MCF 10A (cell line): ENCODE results near the gene YIPF5. TPM values are rescaled to one million over a fixed set of nuclear protein-coding genes. Genes with fewer than 3 reads are reported as not detected.

ENCODE experiments used
- BruUV-seq: library from RNA; stranded (reverse); fragments of 400-500 nt; replicated peaks from 2 replicates; lab custom pipeline; 2021; lab: Mats Ljungman, UMichigan
- CTCF ChIA-PET: fragments of 300-600 bp; sonication (Branson Sonifier 250); formaldehyde crosslinking; extraction: SDS; loops from one replicate; lab custom pipeline; 2021; ENCODE audit warnings: antibody characterized with exemption, inconsistent platforms; lab: Yijun Ruan, JAX
- POLR2A ChIA-PET: fragments of 300-600, 350-650 bp; sonication (Branson Sonifier 250); formaldehyde crosslinking; extraction: SDS; loops from one replicate; lab custom pipeline; 2020; ENCODE audit warnings: antibody characterized with exemption, inconsistent platforms; lab: Yijun Ruan, JAX
- DNase-seq: peaks from one replicate; pipeline ENCODE4 v3.0.0-alpha.2; 2018; ENCODE audit not compliant: unreplicated experiment
- H3K27ac Mint-ChIP-seq: one replicate; pipeline ENCODE4 v1.8.0; 2022; ENCODE audit warnings: mild to moderate bottlenecking, low read depth, mixed read lengths; ENCODE audit not compliant: unreplicated experiment
- H3K27me3 Mint-ChIP-seq: one replicate; pipeline ENCODE4 v1.8.0; 2022; ENCODE audit warnings: mixed read lengths; ENCODE audit not compliant: insufficient read depth, unreplicated experiment
- H3K36me3 Mint-ChIP-seq: one replicate; pipeline ENCODE4 v1.8.0; 2022; ENCODE audit warnings: mild to moderate bottlenecking, moderate library complexity, mixed read lengths; ENCODE audit not compliant: insufficient read depth, unreplicated experiment
- H3K4me1 Mint-ChIP-seq: one replicate; pipeline ENCODE4 v1.8.0; 2022; ENCODE audit warnings: mixed read lengths; ENCODE audit not compliant: insufficient read depth, unreplicated experiment
- H3K4me3 Mint-ChIP-seq: one replicate; pipeline ENCODE4 v1.8.0; 2022; ENCODE audit warnings: mild to moderate bottlenecking, moderate library complexity, mixed read lengths; ENCODE audit not compliant: unreplicated experiment
- H3K9me3 Mint-ChIP-seq: one replicate; pipeline ENCODE4 v1.8.0; 2022; ENCODE audit warnings: mixed read lengths; ENCODE audit not compliant: unreplicated experiment
- CTCF ChIP-seq: fragments of 200-600 bp; IDR thresholded peaks from one replicate; pipeline ENCODE4 v1.8.0; 2022; ENCODE audit warnings: antibody characterized with exemption, mild to moderate bottlenecking; ENCODE audit not compliant: unreplicated experiment
- intact Hi-C: fragments of 100-400 bp; cut with micrococcal nuclease; formaldehyde crosslinking; loops from 2 replicates; pipeline ENCODE4 v1.14.1; 2022
- total RNA-seq: library from RNA; stranded (reverse); gene quantifications from 2 replicates; pipeline ENCODE4 v1.2.3, GENCODE V29; 2022

The YIPF5 gene
- total RNA-seq, 1 experiment from 2014 or later, result 88.7 TPM

GRCh38 chr5:144203750-144204596, 33.5 kb upstream of the YIPF5 start:
- intact Hi-C loops, result loop anchor here (1.0 to 5.0 kb wide), 11 partner anchors 186 to 1843 kb away; no protein-coding TSS in a partner anchor
- peak; percentile 92 for TF ChIP-seq CTCF
- CTCF ChIA-PET, result interaction anchor here (0.6 to 7.1 kb wide), 81 partner anchors 8 to 1927 kb away, joined by 3 to 92 read pairs (median 4); no protein-coding TSS in a partner anchor
- DNase-seq, result peak; percentile 83
- POLR2A ChIA-PET, result interaction anchor here (0.7 to 0.8 kb wide), 2 partner anchors 1136 to 1622 kb away, joined by 3 read pairs; no protein-coding TSS in a partner anchor
- Mint-ChIP-seq H3K4me1 (peaks cover 15% of the 10 kb centered on the region), H3K4me3 (peak overlapping the region; percentile 22), H3K27me3 (peaks cover 46% of the 10 kb centered on the region), H3K27ac (no peak overlapping the region), H3K36me3 (no peaks in the 10 kb centered on the region), H3K9me3 (no peaks in the 10 kb centered on the region)
- BruUV-seq, result no TSS peak

DNA sequence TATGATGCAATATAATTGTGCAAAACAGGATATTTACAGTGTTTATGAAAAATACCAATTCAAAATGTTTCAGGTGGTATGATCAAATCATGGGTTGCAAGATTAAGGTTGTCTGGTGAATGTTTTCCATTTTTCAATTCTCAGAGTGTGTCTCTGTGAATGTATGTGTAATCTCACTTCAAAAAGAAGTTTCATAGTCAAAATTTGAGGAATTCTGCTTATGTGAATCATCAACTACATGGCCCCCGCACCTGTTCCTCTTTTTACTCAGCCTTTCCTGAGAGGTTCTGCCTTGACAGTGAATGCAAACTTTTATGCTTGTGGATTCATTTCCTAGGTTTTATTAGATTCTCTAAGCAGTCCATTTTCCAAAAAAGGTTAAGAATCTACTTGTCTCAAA, 32.3 kb upstream of the YIPF5 start:
- CTCF ChIA-PET, result interaction anchor here (0.9 to 7.1 kb wide), 17 partner anchors 9 to 1928 kb away, joined by 3 to 92 read pairs (median 6); no protein-coding TSS in a partner anchor

GRCh38 chr5:144202072-144202471, 31.6 kb upstream of the YIPF5 start:
- H3K9me3 Mint-ChIP-seq, result no peaks in the 10 kb centered on the region
- no peak for DNase-seq
- no peaks in the 10 kb centered on the region for H3K36me3 Mint-ChIP-seq
- BruUV-seq, result no TSS peak
- ChIA-PET CTCF (interaction anchor here (0.5 to 1.5 kb wide), 6 partner anchors 186 to 1815 kb away, joined by 3 to 7 read pairs (median 3); no protein-coding TSS in a partner anchor), POLR2A (interaction anchor here (0.7 kb wide), 1 partner anchor 966 kb away, joined by 3 read pairs; no protein-coding TSS in a partner anchor)
- H3K4me3 Mint-ChIP-seq, result no peak overlapping the region
- no peak for TF ChIP-seq CTCF
- H3K27me3 Mint-ChIP-seq, result peaks cover 30% of the 10 kb centered on the region
- H3K27ac Mint-ChIP-seq, result no peak overlapping the region
- peaks cover 21% of the 10 kb centered on the region for H3K4me1 Mint-ChIP-seq
- intact Hi-C loops, result loop anchor here (2.0 to 5.0 kb wide), 6 partner anchors 265 to 1845 kb away; no protein-coding TSS in a partner anchor

More for the DNA sequence above, 32.3 kb upstream of the YIPF5 start:
- Mint-ChIP-seq H3K4me1 (peaks cover 21% of the 10 kb centered on the region), H3K36me3 (no peaks in the 10 kb centered on the region), H3K9me3 (no peaks in the 10 kb centered on the region), H3K27ac (no peak overlapping the region), H3K27me3 (peaks cover 37% of the 10 kb centered on the region), H3K4me3 (no peak overlapping the region)
- no peak for TF ChIP-seq CTCF
- POLR2A ChIA-PET, result no interaction called here
- intact Hi-C loops, result loop anchor here (1.0 to 5.0 kb wide), 9 partner anchors 188 to 1845 kb away; no protein-coding TSS in a partner anchor
- no TSS peak for BruUV-seq
- DNase-seq, result no peak

GRCh38 chr5:144201588-144201987, 31.1 kb upstream of the YIPF5 start:
- Mint-ChIP-seq H3K36me3 (no peaks in the 10 kb centered on the region), H3K27ac (no peak overlapping the region), H3K4me3 (no peak overlapping the region), H3K9me3 (no peaks in the 10 kb centered on the region), H3K27me3 (peaks cover 25% of the 10 kb centered on the region), H3K4me1 (peaks cover 21% of the 10 kb centered on the region)
- CTCF ChIA-PET, result interaction anchor here (0.6 to 1.5 kb wide), 6 partner anchors 186 to 1624 kb away, joined by 3 to 7 read pairs (median 3); no protein-coding TSS in a partner anchor
- intact Hi-C loops, result loop anchor here (5.0 kb wide), 4 partner anchors 266 to 1846 kb away; no protein-coding TSS in a partner anchor
- POLR2A ChIA-PET, result interaction anchor here (0.7 kb wide), 1 partner anchor 966 kb away, joined by 3 read pairs; no protein-coding TSS in a partner anchor
- no peak for TF ChIP-seq CTCF
- no TSS peak for BruUV-seq
- no peak for DNase-seq
